Skin of body (tissue), 2 donors: Measurements from ENCODE around the gene PIN1. TPM values are rescaled to one million over a fixed set of nuclear protein-coding genes. Genes with fewer than 3 reads are reported as not detected.
"Not testable (repeated sequence)": the region's sequence is repeated elsewhere in the genome, so short reads cannot be mapped to it uniquely, and the experiment has no call there.

Experiments
- DNase-seq: peaks from one replicate; lab custom pipeline; 2025; lab: John Stamatoyannopoulos, UW
- total RNA-seq: library from RNA; depleted of rRNA; stranded (reverse); fragments of >200 nt; gene quantifications from one replicate; pipeline ENCODE4 v1.2.3, GENCODE V29; 2014

The PIN1 gene
- total RNA-seq, 1 donor from 2014 or later: 35.6 TPM

- DNase-seq: peak; percentile 100
Measured at GRCh38 chr19:9818734-9819595, 16.2 kb upstream of the PIN1 start, which contains the start of gene FBXL12. Gene FBXL12, minus strand, starts transcription at chr19:9819079. Its CDS starts 266 bp downstream, at chr19:9818813.

- DNase-seq: no peak
Measured at GRCh38 chr19:9819596-9819909, 15.6 kb upstream of the PIN1 start.

DNA sequence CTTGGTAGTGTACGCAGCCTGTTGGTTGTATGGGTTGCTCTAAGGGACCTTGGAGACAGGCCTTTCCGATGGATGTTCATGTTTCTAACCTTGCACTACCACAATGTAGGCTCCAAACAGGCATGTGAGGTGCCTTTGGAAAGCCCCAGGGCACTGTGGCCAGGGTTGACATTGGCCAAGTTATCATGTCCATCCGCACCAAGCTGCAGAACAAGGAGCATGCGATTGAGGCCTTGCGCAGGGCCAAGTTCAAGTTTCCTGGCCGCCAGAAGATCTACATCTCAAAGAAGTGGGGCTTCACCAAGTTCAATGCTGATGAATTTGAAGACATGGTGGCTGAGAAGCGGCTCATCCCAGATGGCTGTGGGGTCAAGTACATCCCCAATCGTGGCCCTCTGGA is 15.1 kb upstream of the PIN1 start:
- DNase-seq: peak; percentile 47

GRCh38 chr19:9823816-9824215 is 11.3 kb upstream of the PIN1 start:
- no peak for DNase-seq

- peak; percentile 85 for DNase-seq
Measured at GRCh38 chr19:9827289-9828238, 7.6 kb upstream of the PIN1 start, which contains the start of gene UBL5. Gene UBL5, plus strand, starts transcription at chr19:9827918. Its CDS starts 420 bp downstream, at chr19:9828338.

GRCh38 chr19:9828551-9829063 is 6.5 kb upstream of the PIN1 start:
- no peak for DNase-seq

DNA sequence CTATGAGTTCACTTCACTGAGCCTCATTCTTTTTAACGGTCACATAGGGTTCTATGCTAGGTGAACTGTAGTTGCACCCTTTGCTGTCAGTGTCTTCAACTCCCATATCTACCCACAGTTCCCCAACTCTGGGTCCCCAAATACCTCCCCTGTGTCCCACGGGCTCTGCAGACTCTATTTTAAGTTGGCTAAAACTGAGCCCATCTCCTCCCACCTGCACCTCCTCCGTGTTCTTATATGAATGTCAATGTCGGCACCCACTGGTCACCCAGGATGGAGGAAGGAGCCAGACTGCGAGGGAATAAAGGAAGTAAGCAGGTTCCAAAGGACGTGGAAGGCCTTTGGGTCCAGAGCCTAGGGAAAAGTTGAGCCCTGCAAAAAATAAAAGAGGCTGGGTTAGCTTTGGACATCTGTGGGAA is 802 bp upstream of the PIN1 start:
- DNase-seq: no peak

GRCh38 chr19:9835507-9835949 is 410 bp downstream of the PIN1 start:
- DNase-seq: no peak

DNA sequence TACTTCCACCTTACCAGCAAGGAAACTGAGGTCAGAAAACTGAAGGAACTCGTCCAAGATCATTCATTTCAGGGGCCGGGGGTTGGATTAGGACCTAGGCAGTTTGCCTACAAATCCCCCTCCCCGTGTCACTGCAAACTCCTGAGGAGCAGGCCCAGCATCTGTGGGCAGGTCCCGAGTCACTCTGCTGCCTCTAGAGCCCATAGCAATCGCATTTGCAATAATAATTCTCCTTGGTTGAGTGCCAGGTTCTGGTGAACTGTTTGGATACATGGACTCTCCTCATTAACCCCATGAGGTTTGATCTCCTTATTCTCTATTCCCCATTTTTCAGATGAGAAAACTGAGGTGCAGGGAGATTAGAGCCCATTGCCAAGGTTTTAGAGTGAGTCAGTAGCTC is 903 bp downstream of the PIN1 start:
- no peak for DNase-seq

DNA sequence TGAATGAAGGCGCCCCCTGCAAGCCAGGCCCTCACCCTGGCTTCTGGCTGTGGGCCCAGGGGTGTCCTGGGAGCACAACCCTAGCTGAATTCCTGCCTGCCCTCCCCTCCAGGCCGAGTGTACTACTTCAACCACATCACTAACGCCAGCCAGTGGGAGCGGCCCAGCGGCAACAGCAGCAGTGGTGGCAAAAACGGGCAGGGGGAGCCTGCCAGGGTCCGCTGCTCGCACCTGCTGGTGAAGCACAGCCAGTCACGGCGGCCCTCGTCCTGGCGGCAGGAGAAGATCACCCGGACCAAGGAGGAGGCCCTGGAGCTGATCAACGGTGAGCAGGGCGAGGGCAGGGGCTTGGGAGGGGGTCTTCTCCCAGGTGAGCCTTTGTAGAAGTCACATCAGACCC is 3.2 kb downstream of the PIN1 start:
- DNase-seq: no peak

DNA sequence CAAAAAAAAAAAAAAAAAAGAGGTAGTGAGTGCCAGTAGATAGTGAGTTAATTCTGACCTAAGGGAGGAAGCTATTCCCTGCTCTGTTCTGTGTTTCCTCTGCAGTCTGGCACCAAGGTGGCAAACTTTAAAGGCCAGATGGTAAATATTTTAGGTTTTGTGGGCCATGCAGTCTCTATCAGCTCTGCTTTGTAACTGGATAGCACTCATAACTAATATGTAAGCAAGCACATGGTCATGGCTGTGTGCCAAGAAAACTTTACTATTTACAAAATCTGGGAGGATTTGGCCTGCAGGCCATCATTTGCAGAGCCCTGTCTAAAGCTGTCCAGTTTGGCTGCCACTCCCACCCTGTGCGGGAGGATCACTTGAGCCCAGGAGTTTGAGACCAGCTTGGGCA is 4.3 kb downstream of the PIN1 start:
- no peak for DNase-seq

DNA sequence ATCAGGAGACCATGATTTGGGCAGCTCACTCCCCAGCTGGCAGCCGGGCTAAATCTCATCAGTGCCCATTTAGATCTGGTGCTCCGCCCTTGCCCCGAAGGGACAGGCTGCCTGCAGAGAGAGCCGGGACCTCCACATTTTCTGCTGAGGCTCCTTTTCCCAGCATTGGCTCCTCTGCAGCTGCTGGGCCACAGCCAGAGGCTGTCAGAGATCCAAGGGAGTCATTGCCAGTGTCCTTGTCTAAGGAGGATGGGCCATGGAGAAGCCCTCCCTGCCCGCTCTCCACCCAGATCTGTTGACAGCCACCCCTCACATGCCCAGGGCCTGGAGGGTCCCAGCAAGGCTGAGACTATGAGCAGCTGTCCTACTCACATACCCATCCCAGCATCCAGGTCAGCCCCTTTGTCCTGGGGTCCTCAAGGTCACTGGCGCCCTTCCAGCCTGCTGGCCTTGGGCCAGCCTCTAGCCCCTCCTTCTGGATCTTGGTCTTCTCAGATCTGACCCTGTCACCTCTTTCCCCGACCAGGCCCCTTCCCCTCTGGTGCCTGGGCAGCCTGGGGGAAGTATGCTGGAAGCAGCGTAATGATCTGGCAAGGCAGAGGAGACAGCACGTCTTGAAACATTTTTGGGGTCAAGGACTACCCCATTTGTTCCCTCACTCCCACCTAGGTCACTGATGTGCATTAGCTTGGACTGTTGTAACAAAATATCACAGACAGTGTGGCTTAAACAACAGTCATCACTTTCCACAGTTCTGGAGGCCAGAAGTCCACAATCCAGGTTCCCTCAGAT is 7.9 kb downstream of the PIN1 start:
- DNase-seq: no peak

GRCh38 chr19:9843626-9844273 is 8.6 kb downstream of the PIN1 start:
- not testable (repeated sequence) for DNase-seq

GRCh38 chr19:9847087-9847671 is 12.1 kb downstream of the PIN1 start:
- no peak for DNase-seq

DNA sequence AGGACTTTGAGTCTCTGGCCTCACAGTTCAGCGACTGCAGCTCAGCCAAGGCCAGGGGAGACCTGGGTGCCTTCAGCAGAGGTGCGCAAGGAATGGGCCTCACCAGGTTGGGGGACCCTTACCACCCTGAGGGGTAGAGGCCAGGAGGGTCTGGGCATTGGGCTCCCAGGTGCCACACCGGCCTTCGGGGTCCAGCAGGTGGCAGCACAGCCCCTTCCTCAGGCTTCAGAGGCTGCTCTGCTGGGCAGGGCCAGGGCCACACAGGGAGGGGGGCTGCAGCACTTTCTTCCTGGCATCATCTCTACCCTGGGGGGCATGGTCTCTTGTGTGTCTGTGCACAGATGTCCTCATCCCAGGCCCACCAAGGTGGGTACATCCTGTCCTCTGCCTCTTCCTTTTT is 12.9 kb downstream of the PIN1 start:
- no peak for DNase-seq

DNA sequence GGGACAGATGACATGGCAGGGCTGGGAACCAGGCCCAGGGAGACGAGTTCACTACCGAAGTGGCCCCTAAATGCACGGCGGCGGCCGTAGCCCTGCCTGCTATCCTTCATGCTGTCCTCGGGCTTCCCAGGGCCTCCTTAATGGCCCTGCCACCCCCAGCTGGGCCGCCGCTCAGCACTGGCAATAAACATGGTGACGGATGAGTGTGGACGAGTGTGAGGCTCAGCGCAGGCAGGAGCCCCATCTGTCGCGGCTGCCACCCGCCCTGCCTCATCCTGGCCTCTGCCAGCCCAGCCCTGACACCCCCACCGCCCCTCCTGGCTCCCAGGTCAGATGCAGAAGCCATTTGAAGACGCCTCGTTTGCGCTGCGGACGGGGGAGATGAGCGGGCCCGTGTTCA is 13.6 kb downstream of the PIN1 start:
- no peak for DNase-seq

- DNase-seq: no peak
Measured at GRCh38 chr19:9849791-9850190, 14.7 kb downstream of the PIN1 start.

DNA sequence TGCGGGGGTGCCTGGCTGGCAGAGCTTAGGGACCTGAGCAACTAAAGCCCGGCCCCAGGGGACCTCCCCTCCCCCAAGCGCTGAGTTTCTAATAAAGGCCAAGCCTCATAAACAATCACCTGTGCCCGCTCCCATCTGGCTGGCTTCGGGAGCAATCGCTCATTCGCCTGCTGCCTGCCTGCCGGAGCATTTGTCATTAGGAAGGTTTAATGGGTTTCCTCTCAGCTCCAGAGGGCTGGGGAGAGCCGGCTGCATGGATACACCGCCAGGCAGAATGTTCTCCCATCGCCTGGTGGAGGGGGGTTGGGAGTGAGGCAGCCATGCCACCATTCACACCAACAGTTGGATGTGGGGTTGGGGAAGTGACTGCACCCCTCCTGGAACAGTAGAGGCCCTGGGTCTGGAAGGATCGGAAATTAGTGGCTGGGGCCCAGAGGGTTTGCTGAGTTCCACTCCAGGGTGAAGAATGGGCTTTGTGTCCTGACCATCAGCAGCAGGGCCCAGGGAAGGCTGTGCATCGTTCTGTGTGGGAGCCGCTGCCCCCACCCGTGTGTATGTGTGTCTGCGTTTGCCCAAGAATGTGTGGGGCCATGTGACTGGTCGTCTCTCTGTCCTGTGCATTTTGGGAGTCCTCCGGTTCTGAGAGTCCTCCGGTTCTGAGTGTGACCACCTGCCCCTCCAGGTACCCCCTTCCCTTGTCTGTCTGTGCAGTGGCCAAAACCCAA is 15.3 kb downstream of the PIN1 start:
- DNase-seq: no peak

DNA sequence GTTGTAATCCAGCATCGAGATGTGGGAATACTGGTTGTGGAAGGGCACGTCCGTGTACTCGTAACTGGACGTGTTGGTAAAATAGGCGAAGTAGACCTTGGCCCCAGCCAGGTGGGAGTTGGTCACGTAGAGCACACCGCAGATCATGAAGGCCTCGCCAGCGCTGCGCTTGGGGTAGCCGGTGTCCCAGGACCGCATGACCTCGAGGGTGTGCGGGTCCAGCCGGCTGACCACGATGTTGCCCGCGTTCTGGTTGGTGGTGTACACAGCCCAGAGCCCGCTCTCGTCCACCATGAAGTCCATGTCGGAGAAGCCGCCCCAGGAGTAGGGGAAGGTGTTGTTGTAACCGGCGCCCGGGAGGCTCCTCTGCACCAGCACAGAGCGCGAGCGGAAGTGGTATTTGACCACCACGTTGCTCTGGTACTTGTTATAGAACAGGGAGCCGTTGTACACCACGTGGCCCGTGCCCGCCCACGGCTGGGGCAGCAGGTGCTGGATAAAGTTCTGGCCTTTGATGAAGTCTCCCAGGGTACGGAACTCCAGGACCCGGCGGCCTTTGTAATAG is 19.2 kb downstream of the PIN1 start:
- DNase-seq: no peak
